Measurements from ENCODE around the gene GOLGA2.

Gene GOLGA2

GRCh38 chr9:128257086-128257825 lies 18.6 kb downstream of the GOLGA2 start:
- no peak for DNase-seq

- peak; percentile 21 for DNase-seq
These were observed 20.7 kb downstream of the GOLGA2 start for GRCh38 chr9:128254855-128255759.

- no peak for DNase-seq
These were observed 21.4 kb downstream of the GOLGA2 start for GRCh38 chr9:128254362-128254761.

- no peak for DNase-seq
These were observed 21.8 kb downstream of the GOLGA2 start for GRCh38 chr9:128253991-128254346.

GRCh38 chr9:128253140-128253990 lies 22.4 kb downstream of the GOLGA2 start:
- no peak for DNase-seq

- no peak for DNase-seq
These were observed 23.3 kb downstream of the GOLGA2 start for GRCh38 chr9:128252317-128253139.

GRCh38 chr9:128251732-128252100 lies 24.1 kb downstream of the GOLGA2 start:
- no peak for DNase-seq

- DNase-seq, result no peak
These were observed 24.7 kb downstream of the GOLGA2 start for GRCh38 chr9:128250839-128251731.

GRCh38 chr9:128249908-128250838 lies 25.6 kb downstream of the GOLGA2 start:
- DNase-seq, result peak; percentile 95

GRCh38 chr9:128249558-128249907 lies 26.3 kb downstream of the GOLGA2 start:
- DNase-seq, result no peak

GRCh38 chr9:128247226-128247803 lies 28.5 kb downstream of the GOLGA2 start:
- DNase-seq, result no peak

GRCh38 chr9:128246471-128246870 lies 29.3 kb downstream of the GOLGA2 start:
- no peak for DNase-seq

- no peak for DNase-seq
These were observed 30.2 kb downstream of the GOLGA2 start for GRCh38 chr9:128245421-128246151.

GRCh38 chr9:128244837-128245231 lies 31.0 kb downstream of the GOLGA2 start:
- no peak for DNase-seq

- DNase-seq, result no peak
These were observed 31.5 kb downstream of the GOLGA2 start for GRCh38 chr9:128244091-128244836.

- DNase-seq, result no peak
These were observed 32.4 kb downstream of the GOLGA2 start for GRCh38 chr9:128243215-128244018.

GRCh38 chr9:128242828-128243214 lies 33.0 kb downstream of the GOLGA2 start:
- DNase-seq, result no peak

Data from central memory CD4-positive, alpha-beta T cell (primary cell).